ENCODE data around the gene CYP11A1.
"Not testable (repeated sequence)": the region's sequence is repeated elsewhere in the genome, so short reads cannot be mapped to it uniquely, and the experiment has no call there.

Gene CYP11A1

DNA sequence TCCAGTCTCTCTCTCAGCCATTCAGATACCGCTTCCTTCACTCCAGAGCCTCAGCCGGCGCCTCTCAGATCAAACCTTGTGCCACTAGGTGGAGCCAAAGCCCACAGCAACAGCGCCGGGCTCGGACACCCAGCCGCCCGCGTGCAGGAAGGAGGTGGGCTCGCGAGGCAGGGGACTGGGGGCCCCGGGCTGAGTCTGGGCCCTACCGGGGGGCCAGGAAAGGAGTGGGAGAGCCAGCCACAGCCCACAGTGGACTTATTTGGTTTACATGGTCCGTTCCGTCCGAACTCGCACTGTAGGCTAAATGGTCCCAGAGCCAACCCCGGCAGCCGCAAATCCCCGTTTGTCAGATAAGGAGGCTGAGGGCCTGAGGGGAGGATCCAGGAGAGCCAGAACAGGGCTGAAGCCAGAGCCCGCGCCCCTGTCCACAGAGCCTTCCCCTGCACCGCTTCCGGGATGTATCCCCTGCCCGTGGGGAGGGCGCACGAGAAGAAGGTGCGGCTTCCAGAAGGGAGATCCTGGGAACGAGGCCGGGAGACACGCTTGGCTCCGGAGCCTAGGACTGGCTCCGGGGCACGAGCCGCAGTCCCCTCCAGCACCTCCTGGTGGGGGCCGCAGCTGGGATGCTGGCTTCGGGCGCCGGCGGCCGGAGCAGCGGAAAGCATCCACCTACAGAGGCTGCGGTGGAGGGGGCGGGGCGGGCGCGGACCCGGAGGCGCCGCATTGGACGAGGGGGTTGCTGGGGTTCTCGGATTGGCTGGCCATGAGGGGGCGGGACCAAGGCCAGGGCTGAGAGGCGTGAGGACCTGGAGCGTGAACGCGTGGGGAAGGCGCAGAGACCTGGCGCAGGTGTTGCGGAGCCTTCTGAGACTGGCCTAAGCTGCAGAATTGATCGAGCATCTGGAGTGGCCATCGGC, 6.5 kb upstream of the CYP11A1 start:
- peak; percentile 95 for DNase-seq

- no peak for DNase-seq
Observed at GRCh38 chr15:74373056-74373650, 5.7 kb upstream of the CYP11A1 start.

DNA sequence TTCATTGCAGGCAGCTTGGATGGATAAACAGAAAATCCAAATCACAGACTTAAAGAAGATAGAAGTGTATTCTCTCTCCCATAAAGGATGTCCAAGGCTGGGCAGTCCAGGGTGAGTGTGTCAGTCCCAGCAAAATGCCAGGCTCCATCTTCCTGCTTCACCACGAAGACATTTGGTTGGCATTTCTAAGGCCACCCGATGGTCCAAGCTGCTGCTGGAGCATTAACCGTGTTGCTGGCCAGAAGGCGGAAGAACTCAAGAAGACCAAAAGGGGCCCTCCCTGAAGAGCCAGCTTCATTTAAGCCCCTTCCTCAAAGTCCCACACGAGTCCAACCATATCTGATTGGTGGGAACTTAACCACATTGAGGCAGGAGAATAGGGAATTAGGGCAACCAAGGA, 3.0 kb upstream of the CYP11A1 start:
- no peak for DNase-seq

DNA sequence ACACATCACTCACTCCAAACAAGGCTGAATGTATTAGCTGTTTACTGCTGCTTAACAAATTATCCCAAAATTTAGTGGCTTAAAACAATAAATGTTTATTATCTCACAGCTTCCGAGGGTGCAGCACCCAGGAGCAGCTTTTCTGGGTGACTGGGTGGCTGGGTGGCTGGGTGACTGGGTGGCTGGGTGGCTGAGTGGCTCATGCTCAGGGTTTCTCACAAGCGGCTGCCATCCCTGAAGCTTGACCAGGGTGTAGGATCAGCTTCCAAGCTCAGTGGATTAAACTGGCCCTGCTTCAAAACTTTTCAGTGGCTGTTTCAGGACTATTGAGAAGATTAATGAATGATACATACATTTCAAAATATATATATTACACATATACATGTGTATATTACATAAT, 2.3 kb upstream of the CYP11A1 start:
- DNase-seq = no peak

- no peak for DNase-seq
Observed at GRCh38 chr15:74369084-74369745, 1.8 kb upstream of the CYP11A1 start.

DNA sequence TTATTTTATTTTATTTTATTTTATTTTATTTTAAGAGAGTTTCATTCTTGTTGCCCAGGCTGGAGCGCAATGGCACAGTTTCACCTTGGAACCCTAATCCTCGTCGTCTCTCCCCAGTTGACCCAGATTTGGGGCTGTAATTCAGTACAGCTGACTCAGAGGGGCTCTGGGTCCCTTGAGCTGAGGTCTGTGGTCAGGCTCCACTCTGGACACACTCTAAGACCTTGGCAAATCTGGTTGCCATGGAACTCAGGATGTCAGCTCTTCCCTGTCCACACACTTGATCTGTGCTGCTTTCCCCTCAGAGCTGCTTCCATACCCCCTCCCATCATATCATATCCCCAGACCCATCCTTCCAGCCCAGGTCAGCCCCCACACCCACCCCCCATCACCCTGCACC, 675 bp upstream of the CYP11A1 start:
- no peak for DNase-seq

DNA sequence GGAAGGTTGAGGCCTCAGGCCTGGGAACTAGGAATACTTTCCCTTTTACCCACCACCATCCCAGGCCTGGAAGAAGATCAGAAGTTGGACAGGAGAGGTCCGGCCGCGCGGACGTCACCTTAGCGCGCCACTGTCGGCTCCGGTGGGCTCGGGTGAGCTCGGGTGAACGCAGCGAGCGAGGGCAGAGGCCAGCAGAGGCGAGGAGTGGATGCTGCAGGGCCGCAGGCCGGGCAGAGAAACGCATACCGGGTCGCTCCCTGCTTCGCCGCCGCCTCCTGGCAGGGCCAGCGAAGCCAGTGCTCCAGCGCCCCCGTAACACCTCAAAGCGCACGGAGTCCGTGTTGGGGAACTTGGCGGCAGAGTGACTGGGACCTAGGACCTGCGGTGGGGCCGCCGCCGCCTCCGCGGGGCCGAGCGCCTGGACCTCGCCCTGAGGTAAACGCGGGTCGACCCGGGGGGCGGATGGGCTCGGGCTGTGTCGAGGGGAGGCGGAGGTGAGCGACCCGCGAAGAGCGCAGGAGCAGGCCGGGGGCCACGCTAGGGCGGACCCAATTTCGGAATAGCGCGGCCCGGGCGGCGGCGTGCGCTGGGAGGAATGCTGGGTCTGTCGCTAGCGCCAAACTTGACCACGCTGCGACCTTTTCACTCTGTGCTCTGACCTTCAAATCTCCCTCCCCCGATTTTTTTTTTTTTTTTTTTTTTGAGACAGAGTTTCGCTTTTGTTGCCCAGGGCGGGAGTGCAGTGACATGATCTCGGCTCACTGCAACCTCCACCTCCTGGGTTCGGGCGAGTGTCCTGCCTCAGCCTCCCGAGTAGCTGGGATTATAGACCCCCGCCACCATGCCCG, 1.6 kb downstream of the CYP11A1 start:
- no peak for DNase-seq

DNA sequence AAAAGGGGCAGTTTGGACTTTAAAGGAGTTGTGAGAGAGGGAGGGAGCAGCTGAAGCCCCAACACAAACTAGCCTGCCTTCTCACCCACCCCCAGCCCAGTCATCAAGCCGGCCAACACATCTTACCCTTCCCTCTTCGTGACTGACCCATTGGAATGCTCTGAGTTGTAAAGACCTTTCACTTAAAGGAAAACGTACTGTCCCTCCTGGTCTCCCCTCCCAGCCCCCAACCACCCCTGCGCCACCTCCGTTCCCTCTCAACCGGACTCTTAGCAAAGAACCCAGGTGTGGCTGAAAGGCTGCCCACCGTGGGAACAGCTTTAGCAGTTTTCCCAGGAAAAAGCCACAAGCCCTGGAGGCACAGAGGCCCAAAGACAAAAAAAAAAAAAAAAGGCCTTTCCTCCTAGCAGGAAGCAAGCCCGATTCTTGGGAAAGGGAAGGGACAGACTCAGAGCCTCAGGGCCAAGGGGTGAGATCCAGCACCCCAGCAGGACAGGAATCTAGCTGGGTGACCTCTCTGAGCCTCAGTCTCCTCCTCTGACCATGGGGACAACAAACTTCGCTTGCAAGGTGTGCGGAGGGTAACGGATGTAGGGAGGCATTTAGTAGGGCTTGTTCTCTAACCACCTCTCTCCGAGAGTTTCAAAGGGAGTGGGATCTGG, 2.4 kb downstream of the CYP11A1 start:
- no peak for DNase-seq

- no peak for DNase-seq
Observed at GRCh38 chr15:74362482-74362881, 5.0 kb downstream of the CYP11A1 start.

DNA sequence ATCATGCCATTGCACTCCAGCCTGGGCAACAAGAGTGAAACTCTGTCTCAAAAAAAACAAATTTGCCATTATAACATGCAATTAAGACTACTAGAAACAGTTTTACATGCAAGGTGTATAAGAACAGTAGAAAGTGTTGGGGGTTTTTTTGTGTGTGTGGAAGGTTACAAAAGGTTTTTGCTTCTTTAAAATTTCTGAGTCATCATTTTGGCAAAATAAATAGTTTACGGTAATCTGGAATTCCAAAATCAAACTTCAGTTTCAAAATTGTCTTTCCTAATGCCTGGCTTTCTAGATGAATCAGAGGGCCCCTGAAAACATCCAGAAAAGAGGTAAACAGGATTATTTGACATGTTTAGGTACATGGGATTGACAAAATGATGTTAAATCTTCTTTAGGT, 6.6 kb downstream of the CYP11A1 start:
- not testable (repeated sequence) for DNase-seq

DNA sequence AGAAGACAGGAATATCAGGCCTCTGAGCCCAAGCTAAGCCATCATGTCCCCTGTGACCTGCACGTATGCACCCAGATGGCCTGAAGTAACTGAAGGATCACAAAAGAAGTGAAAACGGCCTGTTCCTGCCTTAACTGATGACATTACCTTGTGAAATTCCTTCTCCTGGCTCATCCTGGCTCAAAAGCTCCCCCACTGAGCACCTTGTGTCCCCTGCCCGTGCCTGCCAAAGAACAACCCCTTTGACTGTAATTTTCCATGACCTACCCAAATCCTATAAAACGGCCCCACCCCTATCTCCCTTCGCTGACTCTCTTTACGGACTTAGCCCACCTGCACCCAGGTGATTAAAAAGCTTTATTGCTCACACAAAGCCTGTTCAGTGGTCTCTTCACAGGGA, 8.1 kb downstream of the CYP11A1 start:
- not testable (repeated sequence) for DNase-seq

GRCh38 chr15:74357514-74357913, 9.9 kb downstream of the CYP11A1 start:
- DNase-seq = not testable (repeated sequence)

DNA sequence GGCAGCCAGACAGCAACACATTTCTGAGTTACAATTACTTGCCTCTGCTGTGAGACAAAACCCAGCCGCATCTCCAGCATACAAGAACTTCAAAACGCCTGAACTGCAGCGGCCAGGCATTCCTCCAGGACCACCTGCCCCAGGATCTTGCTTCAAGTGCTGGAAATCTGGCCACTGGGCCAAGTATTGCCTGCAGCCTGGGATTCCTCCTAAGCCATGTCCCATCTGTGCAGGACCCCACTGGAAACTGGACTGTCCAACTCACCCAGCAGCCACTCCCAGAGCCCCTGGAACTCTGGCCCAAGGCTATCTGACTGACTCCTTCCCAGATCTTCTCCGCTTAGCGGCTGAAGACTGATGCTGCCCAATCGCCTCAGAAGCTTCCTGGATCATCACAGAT, 11.4 kb downstream of the CYP11A1 start:
- not testable (repeated sequence) for DNase-seq

DNA sequence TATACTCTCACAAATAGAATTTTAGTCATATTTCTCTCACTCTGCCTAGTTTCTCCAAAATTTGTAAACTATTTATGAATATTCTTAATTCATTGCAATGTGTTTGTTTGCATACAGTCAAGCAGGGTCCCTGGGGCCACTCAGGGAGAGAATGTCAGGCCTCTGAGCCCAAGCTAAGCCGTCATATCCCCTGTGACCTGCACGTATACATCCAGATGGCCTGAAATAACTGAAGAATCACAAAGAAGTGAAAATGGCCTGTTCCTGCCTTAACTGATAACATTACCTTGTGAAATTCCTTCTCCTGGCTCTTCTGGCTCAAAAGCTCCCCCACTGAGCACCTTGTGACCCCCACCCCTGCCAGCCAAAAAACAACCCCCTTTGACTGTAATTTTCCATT, 13.5 kb downstream of the CYP11A1 start:
- DNase-seq = not testable (repeated sequence)

DNA sequence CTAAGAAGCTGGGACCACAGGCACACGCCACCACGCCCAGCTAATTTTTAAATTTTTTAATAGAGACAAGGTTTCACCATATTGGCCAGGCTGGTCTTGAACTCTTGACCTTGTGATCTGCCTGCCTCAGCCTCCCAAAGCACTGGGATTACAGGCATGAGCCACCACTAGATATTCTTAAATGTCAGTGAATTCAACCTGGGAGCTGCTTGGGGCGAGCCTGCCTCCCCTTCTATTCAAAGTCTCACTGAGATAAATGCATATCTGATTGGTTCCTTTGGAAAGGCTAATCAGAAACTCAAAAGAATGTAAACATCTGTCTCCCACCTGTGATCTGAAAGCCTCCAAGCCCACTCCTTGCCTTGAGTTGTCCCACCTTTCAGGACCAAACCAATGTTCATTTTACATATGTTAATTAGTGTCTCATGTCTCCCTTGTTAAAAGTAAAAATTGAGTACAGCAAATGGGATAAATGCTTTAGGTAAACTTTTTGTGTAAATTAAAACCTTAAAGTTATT, 15.0 kb downstream of the CYP11A1 start:
- no peak for DNase-seq

GRCh38 chr15:74351670-74352069, 15.8 kb downstream of the CYP11A1 start:
- DNase-seq = no peak

- no peak for DNase-seq
Observed at GRCh38 chr15:74350295-74351275, 16.9 kb downstream of the CYP11A1 start.

GRCh38 chr15:74349241-74349778, 18.1 kb downstream of the CYP11A1 start:
- DNase-seq = no peak

- no peak for DNase-seq
Observed at GRCh38 chr15:74347757-74348250, 19.6 kb downstream of the CYP11A1 start.

- DNase-seq = no peak
Observed at GRCh38 chr15:74345051-74345450, 22.4 kb downstream of the CYP11A1 start.

Measured in activated CD4-positive, alpha-beta T cell treated with anti-CD3 and anti-CD28 coated beads, Interleukin-2, amount 50 U/mL, for 16 hours (primary cell).